CD14-positive monocyte (primary cell): ENCODE results near the gene PFDN4. TPM values are rescaled to one million over a fixed set of nuclear protein-coding genes. Genes with fewer than 3 reads are reported as not detected.

Experiments
- DNase-seq, 3 donors: peaks; one replicate each; pipeline ENCODE4 v3.0.0-alpha.2; 2011 to 2022
- H2AFZ ChIP-seq: 2 replicates; pipeline ENCODE4 v1.6.0; 2012; ENCODE audit warnings: mild to moderate bottlenecking, low read depth, low read length, inconsistent platforms; ENCODE audit not compliant: insufficient read depth, poor library complexity, severe bottlenecking
- H3K27ac ChIP-seq, 2 donors: 1 replicate in 1 of 2; 2 replicates in 1 of 2; pipeline ENCODE4 v1.5.1; 2012 to 2013; ENCODE audit warnings: low read length in 2 of 2, control low read depth in 1 of 2, inconsistent platforms in 1 of 2, low read depth in 1 of 2, mild to moderate bottlenecking in 1 of 2
- H3K27me3 ChIP-seq, 2 donors: one replicate each; pipeline versions ENCODE4 v1.6.0 to v1.6.1; 2011 to 2013; ENCODE audit warnings: low read length in 2 of 2; ENCODE audit not compliant: control insufficient read depth in 2 of 2, insufficient read depth in 2 of 2
- H3K36me3 ChIP-seq, 2 donors: replicated peaks in 1 of 2; 1 replicate in 1 of 2; 2 replicates in 1 of 2; pipeline versions ENCODE4 v1.5.1 to v1.6.1; 2012 to 2013; ENCODE audit warnings: low read length in 2 of 2, control low read depth in 1 of 2, inconsistent platforms in 1 of 2, mild to moderate bottlenecking in 1 of 2; ENCODE audit not compliant: insufficient read depth in 2 of 2, control insufficient read depth in 1 of 2
- H3K4me1 ChIP-seq, 2 donors: 1 replicate in 1 of 2; 2 replicates in 1 of 2; pipeline versions ENCODE4 v1.5.1 to v1.6.1; 2012 to 2013; ENCODE audit warnings: low read length in 2 of 2, control low read depth in 1 of 2, inconsistent platforms in 1 of 2, mild to moderate bottlenecking in 1 of 2, moderate library complexity in 1 of 2; ENCODE audit not compliant: insufficient read depth in 2 of 2, control insufficient read depth in 1 of 2
- H3K4me2 ChIP-seq: replicated peaks from 2 replicates; pipeline ENCODE3; 2012; ENCODE audit warnings: low read length, moderate library complexity, mild to moderate bottlenecking; ENCODE audit not compliant: poor library complexity, severe bottlenecking; ENCODE audit errors: extremely low read depth
- H3K4me3 ChIP-seq, 3 experiments: fragments of 200-600 bp in 1 of 3; sonication (generic) in 1 of 3; replicated peaks in 1 of 3; 1 replicate in 2 of 3; 2 replicates in 1 of 3; pipeline ENCODE4 v1.5.1; 2011 to 2013; ENCODE audit warnings: low read length in 3 of 3, mild to moderate bottlenecking in 3 of 3, control low read depth in 2 of 3, low read depth in 2 of 3, inconsistent platforms in 1 of 3, moderate library complexity in 1 of 3
- H3K79me2 ChIP-seq: 2 replicates; pipeline ENCODE4 v1.6.0; 2012; ENCODE audit warnings: mild to moderate bottlenecking, control low read depth, inconsistent platforms, low read length, moderate library complexity; ENCODE audit not compliant: insufficient read depth
- H3K9ac ChIP-seq: 2 replicates; pipeline ENCODE4 v1.6.0; 2017; ENCODE audit warnings: low read length, mild to moderate bottlenecking; ENCODE audit not compliant: insufficient read depth, poor library complexity, severe bottlenecking
- H3K9me3 ChIP-seq, 2 donors: replicated peaks in 1 of 2; 1 replicate in 1 of 2; 2 replicates in 1 of 2; pipeline versions ENCODE4 v1.5.1 to v1.6.1; 2012 to 2013; ENCODE audit warnings: low read length in 2 of 2, control low read depth in 1 of 2; ENCODE audit not compliant: control insufficient read depth in 1 of 2, insufficient read depth in 1 of 2
- H4K20me1 ChIP-seq: 2 replicates; pipeline ENCODE4 v1.6.0; 2012; ENCODE audit warnings: mild to moderate bottlenecking, low read length, control low read depth, moderate library complexity; ENCODE audit not compliant: insufficient read depth
- H3K27ac Mint-ChIP-seq, 7 donors: one replicate each; pipeline ENCODE4 v1.8.0; 2020; ENCODE audit warnings: mild to moderate bottlenecking in 7 of 7, mixed read lengths in 7 of 7, moderate library complexity in 6 of 7, inconsistent platforms in 2 of 7
- H3K27me3 Mint-ChIP-seq, 3 donors: one replicate each; pipeline ENCODE4 v1.8.0; 2021 to 2022; ENCODE audit warnings: low read depth in 3 of 3, mild to moderate bottlenecking in 3 of 3, mixed read lengths in 3 of 3, moderate library complexity in 3 of 3, inconsistent platforms in 1 of 3
- H3K36me3 Mint-ChIP-seq, 2 donors: one replicate each; pipeline ENCODE4 v1.8.0; 2020; ENCODE audit warnings: mixed read lengths in 2 of 2, inconsistent platforms in 1 of 2, mild to moderate bottlenecking in 1 of 2
- H3K4me1 Mint-ChIP-seq: one replicate; pipeline ENCODE4 v1.8.0; 2020; ENCODE audit warnings: mild to moderate bottlenecking, mixed read lengths
- H3K4me3 Mint-ChIP-seq, 2 donors: one replicate each; pipeline ENCODE4 v1.8.0; 2020; ENCODE audit warnings: mild to moderate bottlenecking in 2 of 2, mixed read lengths in 2 of 2, moderate library complexity in 1 of 2
- H3K9me3 Mint-ChIP-seq, 7 donors: one replicate each; pipeline ENCODE4 v1.8.0; 2020 to 2022; ENCODE audit warnings: mixed read lengths in 7 of 7, mild to moderate bottlenecking in 6 of 7, moderate library complexity in 6 of 7, inconsistent platforms in 2 of 7
- CTCF ChIP-seq: fragments of 200-600 bp; IDR thresholded peaks from one replicate; pipeline ENCODE4 v1.8.0; 2022; ENCODE audit warnings: antibody characterized with exemption, mild to moderate bottlenecking
- WGBS: methylation state at CpG from one replicate; pipeline ENCODE4 v1.1.5; 2013; ENCODE audit warnings: missing lambda C conversion rate; ENCODE audit not compliant: insufficient coverage; 5-methylcytosine and 5-hydroxymethylcytosine counted together
- intact Hi-C, 2 donors: fragments of 100-400 bp; cut with micrococcal nuclease; formaldehyde crosslinking; loops; one replicate each; pipeline versions ENCODE4 v1.15.0 to v1.15.1; 2023
- polyA plus RNA-seq, 3 donors: library from polyadenylated mRNA; depleted of rRNA in 1 of 3; unstranded in 2 of 3; stranded (reverse) in 1 of 3; fragments of 300-500 nt in 2 of 3; fragments of >200 nt in 1 of 3; fragmentation: Illumina TruSeq in 2 of 3; gene quantifications; 1 replicate in 2 of 3; 2 replicates in 1 of 3; pipeline ENCODE4 v1.2.3, GENCODE V29; 2012 to 2021

The PFDN4 gene
- polyA plus RNA-seq, 3 donors = 12.6 to 49.0 (median 32.1) TPM

- peaks cover 0 to 13% (median 10%) of the 10 kb centered on the region in 7 donors for H3K9me3 Mint-ChIP-seq
- H4K20me1 ChIP-seq = no peaks in the 10 kb centered on the region
- H2AFZ ChIP-seq = peak overlapping the region; percentile 72
- intact Hi-C loops = no loop called here
- H3K9me3 ChIP-seq = peaks cover 0 to 12% of the 10 kb centered on the region in 2 donors
- no peak overlapping the region for H3K27ac Mint-ChIP-seq
- WGBS = 2% methylated on average over 6 of the region's 18 CpGs
- peaks cover 45 to 54% of the 10 kb centered on the region in 2 donors for H3K27me3 ChIP-seq
- H3K4me3 ChIP-seq = peak overlapping the region; percentile 2 to 73 (median 24)
- peak overlapping the region; percentile 80 for H3K4me2 ChIP-seq
- peaks cover 24 to 29% of the 10 kb centered on the region in 2 donors for H3K4me1 ChIP-seq
- peaks cover 43 to 61% (median 60%) of the 10 kb centered on the region in 3 donors for H3K27me3 Mint-ChIP-seq
- peaks cover 24% of the 10 kb centered on the region for H3K4me1 Mint-ChIP-seq
- peak overlapping the region; percentile 73 to 89 for H3K4me3 Mint-ChIP-seq
- DNase-seq = peak in 2 of 3 donors; percentile 10 to 20
- no peak for TF ChIP-seq CTCF
- no peak overlapping the region for H3K27ac ChIP-seq
- peak overlapping the region; percentile 17 for H3K9ac ChIP-seq
- peaks cover 0 to 5% of the 10 kb centered on the region in 2 donors for H3K36me3 Mint-ChIP-seq
- H3K79me2 ChIP-seq = no peaks in the 10 kb centered on the region
- no peaks in the 10 kb centered on the region for H3K36me3 ChIP-seq
Measured at GRCh38 chr20:54174457-54175175, 33.3 kb upstream of the PFDN4 start.

DNA sequence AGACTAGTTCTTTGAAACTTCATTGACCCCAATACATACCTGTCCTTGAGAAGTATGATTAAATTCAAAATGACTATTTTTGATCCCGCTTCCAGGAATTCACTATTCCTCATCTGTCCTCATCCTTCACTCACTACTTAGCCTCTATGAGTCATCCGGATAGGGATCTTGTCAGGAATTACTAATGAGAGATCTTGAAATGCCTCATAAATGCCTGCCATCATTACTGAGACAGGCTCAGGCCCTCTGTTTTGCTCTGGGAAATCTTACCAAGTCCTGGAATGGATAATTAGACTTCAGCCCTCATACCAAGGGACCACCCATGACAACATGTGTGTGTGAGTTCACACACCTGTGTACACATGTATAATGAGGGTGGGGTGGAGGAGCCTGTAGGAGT is 31.3 kb upstream of the PFDN4 start:
- Mint-ChIP-seq H3K27ac (no peak overlapping the region), H3K4me1 (peaks cover 24% of the 10 kb centered on the region), H3K4me3 (no peak overlapping the region), H3K27me3 (peaks cover 33 to 48% (median 46%) of the 10 kb centered on the region in 3 donors), H3K36me3 (peaks cover 0 to 5% of the 10 kb centered on the region in 2 donors), H3K9me3 (peaks cover 0 to 13% (median 10%) of the 10 kb centered on the region in 7 donors)
- peaks cover 24 to 29% of the 10 kb centered on the region in 2 donors for H3K4me1 ChIP-seq
- DNase-seq = no peak
- TF ChIP-seq CTCF = no peak
- peaks cover 0 to 12% of the 10 kb centered on the region in 2 donors for H3K9me3 ChIP-seq
- H4K20me1 ChIP-seq = no peaks in the 10 kb centered on the region
- H2AFZ ChIP-seq = no peak overlapping the region
- H3K9ac ChIP-seq = no peak overlapping the region
- no CpG with 5 or more reads among the region's 2 CpGs for WGBS
- H3K4me3 ChIP-seq = no peak overlapping the region
- no peaks in the 10 kb centered on the region for H3K36me3 ChIP-seq
- intact Hi-C loops = no loop called here
- no peak overlapping the region for H3K27ac ChIP-seq
- no peak overlapping the region for H3K4me2 ChIP-seq
- H3K79me2 ChIP-seq = no peaks in the 10 kb centered on the region
- H3K27me3 ChIP-seq = peaks cover 31 to 34% of the 10 kb centered on the region in 2 donors
